AG09309 (cell line): Measurements from ENCODE around the gene GNG4.

Source experiments
- DNase-seq: peaks from one replicate; pipeline ENCODE4 v3.0.0-alpha.2; 2010; ENCODE audit warnings: low read depth
- H3K4me3 ChIP-seq: 2 replicates; pipeline ENCODE4 v1.5.1; 2011; ENCODE audit warnings: mild to moderate bottlenecking, low read depth, low read length, moderate library complexity; ENCODE audit not compliant: control insufficient read depth
- CTCF ChIP-seq: IDR thresholded peaks from 2 replicates; pipeline ENCODE4 v1.5.1; 2011; ENCODE audit warnings: mild to moderate bottlenecking, low read depth, low read length, inconsistent platforms; ENCODE audit not compliant: insufficient read depth, control insufficient read depth; ENCODE audit errors: missing control alignments

The GNG4 gene

GRCh38 chr1:235649368-235650163 lies at the start of gene GNG4:
TSS of gene GNG4 (minus strand) at chr1:235649784. CDS start at chr1:235583838, 65,946 bp downstream.
- H3K4me3 ChIP-seq: peak within 1 kb of the TSS; percentile 35
- no peak for DNase-seq
- TF ChIP-seq CTCF: no peak

GRCh38 chr1:235697508-235697907 lies 47.9 kb upstream of the GNG4 start:
- no peak for TF ChIP-seq CTCF
- DNase-seq: no peak

GRCh38 chr1:235689356-235689755 lies 39.8 kb upstream of the GNG4 start:
- TF ChIP-seq CTCF: no peak
- no peak overlapping the region for H3K4me3 ChIP-seq
- DNase-seq: no peak

More at GRCh38 chr1:235697508-235697907, 47.9 kb upstream of the GNG4 start:
- no peak overlapping the region for H3K4me3 ChIP-seq

- TF ChIP-seq CTCF: no peak
- no peak overlapping the region for H3K4me3 ChIP-seq
- DNase-seq: no peak
Observed at GRCh38 chr1:235688096-235688495, 38.5 kb upstream of the GNG4 start.

DNA sequence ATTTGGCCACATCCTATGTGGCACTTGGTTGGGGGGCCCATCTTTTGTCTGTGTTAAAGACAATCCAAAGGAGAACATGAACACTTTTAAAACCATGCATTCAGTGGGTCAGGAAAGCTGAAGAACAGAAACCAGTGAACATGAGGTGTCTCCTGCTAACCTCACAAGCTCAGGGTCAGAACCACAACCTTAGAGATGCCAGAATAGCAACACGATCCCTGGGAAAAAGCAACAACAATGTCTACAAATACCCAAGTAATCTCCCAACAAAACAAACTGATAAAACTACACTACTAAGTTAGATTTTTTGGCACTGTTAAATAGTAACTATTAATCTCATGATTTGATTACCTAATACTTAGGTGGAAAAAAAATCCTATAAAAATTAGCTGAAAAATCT lies 34.1 kb upstream of the GNG4 start:
- no peak overlapping the region for H3K4me3 ChIP-seq
- no peak for TF ChIP-seq CTCF
- DNase-seq: no peak

DNA sequence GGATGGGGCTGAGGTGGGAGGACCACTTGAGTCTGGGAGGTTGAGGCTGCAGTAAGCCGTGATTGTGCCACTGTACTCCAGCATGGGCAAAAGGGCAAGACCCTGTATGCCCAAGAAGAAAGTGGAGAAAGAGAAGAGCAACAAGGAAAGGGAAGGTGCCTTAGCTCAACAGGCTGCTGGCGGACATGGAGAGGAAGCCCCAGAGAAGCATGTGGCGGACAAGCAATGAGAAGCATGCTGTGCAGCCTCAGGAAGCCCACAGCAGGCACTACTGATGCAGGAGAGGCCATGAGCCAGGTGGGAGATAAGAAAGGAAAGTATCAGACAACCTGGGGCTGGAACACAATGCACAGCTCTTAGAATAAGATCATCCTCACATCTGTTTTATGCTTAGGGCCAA lies 32.6 kb upstream of the GNG4 start:
- DNase-seq: no peak
- no peak for TF ChIP-seq CTCF
- no peak overlapping the region for H3K4me3 ChIP-seq
